ENCODE measurements around the gene CACNB2.
"Not testable (repeated sequence)": the region's sequence is repeated elsewhere in the genome, so short reads cannot be mapped to it uniquely, and the experiment has no call there.

Gene CACNB2

GRCh38 chr10:18145652-18146051 is 5.4 kb downstream of the CACNB2 start:
- no peak for DNase-seq (ENCODE audit: low read depth)
- TF ChIP-seq CTCF (IDR thresholded peaks at IDR 0.05; ENCODE audit: low read depth, low read length), result no peak
- no peak for TF ChIP-seq MAX (IDR thresholded peaks at IDR 0.05; ENCODE audit: low read depth, low read length)
- TF ChIP-seq POLR2A (IDR thresholded peaks at IDR 0.05; ENCODE audit: extremely low read depth, insufficient read length), result no peak
- no peak for TF ChIP-seq MYC (IDR thresholded peaks at IDR 0.05; ENCODE audit: low read depth, low read length)
- H3K4me3 ChIP-seq (ENCODE audit: low read depth, low read length), result no peak overlapping the region

- no peak for TF ChIP-seq POLR2A (IDR thresholded peaks at IDR 0.05; ENCODE audit: extremely low read depth, insufficient read length)
- no peak for TF ChIP-seq MAX (IDR thresholded peaks at IDR 0.05; ENCODE audit: low read depth, low read length)
Measured at GRCh38 chr10:18149196-18149800, 9.1 kb downstream of the CACNB2 start.

GRCh38 chr10:18151356-18151890 is 11.2 kb downstream of the CACNB2 start:
- TF ChIP-seq POLR2A (IDR thresholded peaks at IDR 0.05; ENCODE audit: extremely low read depth, insufficient read length) (no peak), MYC (IDR thresholded peaks at IDR 0.05; ENCODE audit: low read depth, low read length) (no peak), MAX (IDR thresholded peaks at IDR 0.05; ENCODE audit: low read depth, low read length) (no peak), CTCF (IDR thresholded peaks at IDR 0.05; ENCODE audit: low read depth, low read length) (no peak)
- no peak for DNase-seq (ENCODE audit: low read depth)

More at GRCh38 chr10:18149196-18149800, 9.1 kb downstream of the CACNB2 start:
- no peak for DNase-seq (ENCODE audit: low read depth)
- H3K4me3 ChIP-seq (ENCODE audit: low read depth, low read length), result no peak overlapping the region

GRCh38 chr10:18153381-18153780 is 13.2 kb downstream of the CACNB2 start:
- DNase-seq (ENCODE audit: low read depth); H3K4me3 ChIP-seq (ENCODE audit: low read depth, low read length): not testable (repeated sequence)

More at GRCh38 chr10:18151356-18151890, 11.2 kb downstream of the CACNB2 start:
- no peak overlapping the region for H3K4me3 ChIP-seq (ENCODE audit: low read depth, low read length)

- TF ChIP-seq CTCF (IDR thresholded peaks at IDR 0.05; ENCODE audit: low read depth, low read length), result no peak
- no peak for TF ChIP-seq MAX (IDR thresholded peaks at IDR 0.05; ENCODE audit: low read depth, low read length)
- TF ChIP-seq POLR2A (IDR thresholded peaks at IDR 0.05; ENCODE audit: extremely low read depth, insufficient read length), result no peak
- TF ChIP-seq MYC (IDR thresholded peaks at IDR 0.05; ENCODE audit: low read depth, low read length), result no peak
- no peak for DNase-seq (ENCODE audit: low read depth)
- H3K4me3 ChIP-seq (ENCODE audit: low read depth, low read length), result no peak overlapping the region
Measured at GRCh38 chr10:18155321-18155720, 15.1 kb downstream of the CACNB2 start.

GRCh38 chr10:18156797-18157196 is 16.6 kb downstream of the CACNB2 start:
- DNase-seq (ENCODE audit: low read depth), result peak; percentile 58
- H3K4me3 ChIP-seq (ENCODE audit: low read depth, low read length), result not testable (repeated sequence)

- no peak for TF ChIP-seq MYC (IDR thresholded peaks at IDR 0.05; ENCODE audit: low read depth, low read length)
- no peak for TF ChIP-seq POLR2A (IDR thresholded peaks at IDR 0.05; ENCODE audit: extremely low read depth, insufficient read length)
- no peak for TF ChIP-seq CTCF (IDR thresholded peaks at IDR 0.05; ENCODE audit: low read depth, low read length)
- no peak for TF ChIP-seq MAX (IDR thresholded peaks at IDR 0.05; ENCODE audit: low read depth, low read length)
- H3K4me3 ChIP-seq (ENCODE audit: low read depth, low read length), result no peak overlapping the region
- no peak for DNase-seq (ENCODE audit: low read depth)
Measured at GRCh38 chr10:18157881-18158280, 17.7 kb downstream of the CACNB2 start.

Measured in NB4 (cell line).